HG03135 (cell line): ENCODE data around the gene ILRUN.
"Not testable (repeated sequence)": the region's sequence is repeated elsewhere in the genome, so short reads cannot be mapped to it uniquely, and the experiment has no call there.

Source experiments
- ATAC-seq: cut with Tn5 transposase; IDR thresholded peaks from one replicate; pipeline ENCODE4 v1.9.1; 2021; ENCODE audit warnings: mild to moderate bottlenecking, moderate library complexity; ENCODE audit not compliant: unreplicated experiment

ILRUN gene

DNA sequence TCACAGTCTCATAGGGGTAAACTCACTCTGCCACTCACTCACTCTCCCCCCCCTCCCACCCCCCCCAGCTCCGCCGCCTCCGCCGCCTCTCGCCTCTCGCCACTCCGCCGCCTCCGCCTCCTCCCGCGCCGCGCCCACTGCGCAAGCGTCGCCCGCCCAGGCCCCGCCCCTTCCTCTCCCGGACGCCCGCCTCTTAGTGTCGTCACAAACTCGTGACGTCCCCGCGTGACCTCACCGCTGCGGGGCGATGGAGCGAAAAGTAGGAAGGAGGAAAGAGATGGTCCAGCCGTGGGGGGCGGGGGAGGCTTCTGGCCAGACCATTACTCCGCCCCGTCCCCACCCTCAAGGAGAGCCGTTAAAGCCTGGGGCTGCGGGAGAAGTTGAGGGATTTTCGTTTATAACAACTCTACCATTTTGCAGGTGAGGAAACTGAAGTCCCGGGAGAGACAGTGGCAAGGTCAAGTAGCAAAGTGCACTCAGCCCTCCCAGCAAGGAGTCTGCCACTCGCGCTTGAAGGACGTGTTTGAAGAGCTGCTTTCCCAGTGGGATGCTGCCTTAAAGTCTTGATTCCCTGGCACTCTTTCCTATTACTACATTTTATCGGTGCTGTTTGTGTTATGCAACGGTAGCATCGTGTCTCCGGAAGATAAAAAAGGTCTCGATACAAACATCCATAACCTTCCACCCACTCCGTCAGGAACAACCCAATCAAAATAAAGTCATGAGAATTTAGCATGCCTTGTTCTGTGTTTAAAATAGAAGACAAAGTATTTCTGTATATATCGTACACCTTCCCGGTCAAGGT lies at the start of gene ILRUN:
TSS of gene ILRUN (minus strand) at position 29 of the 805 bp plus-strand sequence. CDS start 164 bp downstream, outside the sequence.
- peak; percentile 64 for ATAC-seq

DNA sequence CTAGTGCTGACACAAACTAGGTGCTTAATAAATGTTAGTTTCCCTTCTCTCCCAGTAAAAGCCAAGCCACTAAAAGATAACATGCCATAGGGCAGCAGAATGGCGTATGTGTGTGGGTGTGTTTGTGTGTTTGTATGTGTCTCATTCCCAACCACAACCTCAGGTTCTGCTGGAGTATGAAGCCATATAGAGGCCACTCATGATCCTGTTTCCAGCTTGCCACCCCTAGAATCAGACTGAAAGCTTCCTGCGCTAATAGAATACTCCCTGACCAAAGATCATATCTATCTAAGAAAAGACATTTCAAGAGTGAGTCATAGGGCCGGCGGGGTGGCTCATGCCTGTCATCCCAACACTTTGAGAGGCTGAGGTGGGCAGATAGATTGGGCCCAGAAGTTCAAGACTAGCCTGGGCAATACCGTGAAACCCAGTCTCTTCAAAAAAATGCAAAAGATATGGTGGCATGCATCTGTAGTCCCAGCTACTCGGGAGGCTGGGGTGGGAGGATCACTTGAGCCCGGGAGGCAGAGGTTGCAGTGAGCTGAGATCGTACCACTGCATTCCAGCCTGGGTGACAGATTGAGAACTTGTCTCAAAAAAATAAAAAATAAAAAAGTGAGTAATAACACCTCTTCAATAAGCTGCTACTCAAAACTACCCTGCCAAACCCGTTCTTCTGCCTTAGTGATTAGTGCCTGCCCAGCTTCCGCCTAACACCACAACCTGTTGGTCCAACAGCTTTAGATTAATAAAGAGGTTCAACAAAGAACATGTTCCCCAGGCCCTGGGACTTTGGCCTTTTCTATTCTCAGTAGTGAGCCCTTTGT lies 48.9 kb upstream of the ILRUN start:
- ATAC-seq: no peak

DNA sequence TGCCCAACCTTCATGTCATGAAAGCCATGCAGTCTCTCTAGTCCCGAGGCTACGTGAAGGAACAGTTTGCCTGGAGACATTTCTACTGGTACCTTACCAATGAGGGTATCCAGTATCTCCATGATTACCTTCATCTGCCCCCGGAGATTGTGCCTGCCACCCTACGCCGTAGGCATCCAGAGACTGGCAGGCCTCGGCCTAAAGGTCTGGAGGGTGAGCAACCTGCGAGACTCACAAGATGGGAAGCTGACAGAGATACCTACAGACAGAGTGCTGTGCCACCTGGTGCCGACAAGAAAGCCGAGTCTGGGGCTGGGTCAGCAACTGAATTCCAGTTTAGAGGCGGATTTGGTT lies 47.7 kb upstream of the ILRUN start:
- ATAC-seq: not testable (repeated sequence)

DNA sequence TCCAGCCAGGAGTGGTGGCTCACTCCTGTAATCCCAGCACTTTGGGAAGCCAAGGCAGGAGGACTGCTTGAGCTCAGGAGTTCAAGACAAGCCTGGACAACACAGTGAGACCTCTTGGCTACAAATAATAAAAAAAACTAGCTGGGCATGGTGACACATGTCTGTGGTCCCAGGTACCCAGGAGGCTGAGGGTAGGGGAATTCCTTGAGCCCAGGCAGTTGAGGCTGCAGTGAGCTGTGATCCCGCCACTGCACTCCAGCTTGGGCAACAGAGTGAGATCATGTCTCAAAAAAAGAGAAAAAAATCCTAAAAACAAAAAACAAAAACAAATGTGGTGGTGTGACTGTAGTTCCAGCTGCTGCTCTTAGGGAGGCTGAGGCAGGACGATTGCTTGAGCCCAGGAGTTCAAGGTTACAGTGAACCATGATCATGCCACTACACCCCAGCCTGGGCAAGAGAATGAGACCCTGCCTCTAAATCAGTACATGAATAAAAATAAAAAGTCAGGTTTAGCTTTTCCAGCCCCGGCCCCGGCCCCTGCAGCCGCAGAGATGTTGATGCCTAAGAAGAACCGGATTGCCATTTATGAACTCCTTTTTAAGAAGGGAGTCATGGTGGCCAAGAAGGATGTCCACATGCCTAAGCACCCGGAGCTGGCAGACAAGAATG lies 47.2 kb upstream of the ILRUN start:
- no peak for ATAC-seq

DNA sequence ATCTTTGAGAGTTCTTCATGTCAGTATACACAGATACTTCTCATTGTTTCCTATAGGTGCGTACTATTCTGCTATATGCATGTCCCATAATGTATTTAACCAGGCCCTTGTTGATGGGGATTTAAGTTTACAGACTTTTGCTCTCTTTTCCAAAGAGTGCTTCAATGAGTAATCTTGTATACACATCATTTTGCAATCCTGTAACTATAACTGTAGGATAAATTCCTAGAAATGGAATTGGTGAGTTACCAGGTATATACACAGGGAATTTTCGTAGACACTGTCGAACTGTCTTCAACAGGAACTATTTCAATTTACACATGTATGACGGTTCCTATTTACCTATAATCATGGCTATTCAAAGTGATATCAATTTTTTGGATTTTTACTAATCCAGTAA lies 45.5 kb upstream of the ILRUN start:
- ATAC-seq: no peak

DNA sequence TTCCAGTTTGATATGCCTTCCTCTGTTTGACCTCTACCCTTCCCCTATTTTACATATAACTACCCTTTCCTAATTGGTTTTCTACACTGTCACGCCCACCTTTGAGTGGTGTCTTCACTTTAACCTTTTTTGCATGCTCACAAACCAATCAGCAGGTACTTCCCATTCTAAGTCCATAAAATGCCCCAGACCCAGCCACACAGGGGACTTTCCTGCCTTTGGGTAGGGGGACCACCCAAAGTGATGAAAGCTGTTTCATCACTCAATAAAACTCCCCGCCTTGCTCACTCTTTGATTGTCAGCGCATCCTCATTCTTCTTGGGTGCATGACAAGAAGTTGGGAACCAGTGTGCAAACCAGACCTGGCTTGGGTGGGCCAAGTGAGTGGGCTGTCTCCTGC lies 40.3 kb upstream of the ILRUN start:
- ATAC-seq: no peak

DNA sequence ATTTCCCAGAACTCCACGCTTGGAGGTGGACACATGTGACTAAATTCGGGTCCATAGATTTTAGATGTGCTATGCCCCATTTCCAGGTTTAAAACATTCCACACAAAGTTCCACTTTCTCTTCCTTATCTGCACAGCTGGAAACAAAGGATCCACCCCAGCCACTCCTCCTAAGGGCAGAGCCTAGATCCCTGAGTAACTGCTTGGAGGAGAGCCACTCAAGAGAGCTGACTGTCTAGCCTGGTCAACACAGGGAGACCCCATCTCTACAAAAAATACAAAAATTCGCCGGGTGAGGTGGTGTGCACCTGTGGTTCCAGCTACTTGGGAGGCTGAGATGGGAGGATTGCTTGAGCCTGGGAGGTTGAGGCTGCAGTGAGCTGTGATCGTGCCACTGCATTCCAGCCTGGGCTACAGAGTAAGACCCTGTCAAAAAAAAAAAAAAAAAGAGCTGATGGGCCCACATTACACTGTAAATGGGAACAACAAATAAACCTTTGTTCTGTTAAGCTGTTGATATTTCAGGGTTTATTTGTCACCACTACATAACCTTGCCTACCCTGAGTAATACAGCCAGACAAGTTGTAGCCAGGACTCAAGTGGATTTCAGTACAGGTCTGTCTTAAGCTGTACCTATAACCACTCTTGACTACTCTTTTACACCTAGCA lies 35.0 kb upstream of the ILRUN start:
- ATAC-seq: no peak

DNA sequence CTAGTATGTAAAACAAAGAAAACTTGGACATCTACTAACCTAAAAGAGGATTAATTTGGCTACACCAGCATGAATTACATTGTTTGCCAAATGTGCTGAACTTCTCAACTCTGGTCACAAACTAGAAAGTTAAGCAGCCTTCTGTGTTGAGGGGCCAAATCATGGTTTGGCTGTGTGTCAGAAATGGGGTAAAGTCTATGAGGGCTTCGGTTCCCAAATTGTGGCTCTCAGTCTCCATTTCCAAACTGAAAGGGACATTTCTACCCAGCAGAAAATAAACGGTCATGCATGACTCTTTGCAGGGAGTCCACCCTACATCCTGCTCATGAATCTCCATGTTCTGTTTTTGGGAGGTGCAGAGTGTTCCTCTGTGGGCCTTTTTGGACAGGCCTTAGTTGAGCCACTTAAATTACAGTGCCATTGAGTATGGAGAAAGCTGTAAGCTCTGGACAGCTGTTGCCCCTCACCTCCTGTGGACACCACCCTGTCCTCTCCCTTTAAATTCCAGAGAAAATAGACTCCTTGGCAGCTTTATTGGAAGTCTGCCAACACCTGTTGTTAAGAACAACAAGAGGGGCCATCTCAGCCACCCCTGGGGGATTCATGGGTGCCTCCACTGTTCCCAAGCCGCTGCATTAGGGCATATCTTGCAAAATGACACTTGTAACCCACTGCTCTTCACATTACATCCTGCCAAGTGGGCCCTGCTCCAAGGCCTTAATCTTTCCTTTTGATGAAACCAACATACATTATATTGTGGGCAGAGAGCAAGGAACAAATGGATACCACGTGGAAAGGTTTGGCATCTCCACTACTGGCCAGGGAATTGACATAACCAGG lies 33.3 kb upstream of the ILRUN start:
- ATAC-seq: no peak

DNA sequence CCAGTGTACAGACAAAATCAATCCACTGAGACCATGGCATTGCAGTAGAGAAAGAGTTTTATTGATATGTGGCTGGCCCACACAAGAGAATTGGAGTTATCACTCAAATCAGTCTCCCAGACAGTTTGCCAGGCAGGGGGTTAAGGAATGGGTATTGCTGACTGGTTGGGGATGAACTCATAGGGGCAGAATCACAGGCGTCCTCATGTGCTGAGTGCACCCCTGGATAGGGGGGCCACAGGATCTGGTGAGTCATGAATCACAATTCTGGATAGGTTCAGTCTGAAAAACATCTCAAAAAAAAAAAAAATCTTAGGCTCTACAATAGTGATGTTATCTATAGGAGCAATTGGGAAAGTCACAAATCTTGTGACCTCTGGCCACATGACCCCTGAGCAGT lies 29.5 kb upstream of the ILRUN start:
- no peak for ATAC-seq

DNA sequence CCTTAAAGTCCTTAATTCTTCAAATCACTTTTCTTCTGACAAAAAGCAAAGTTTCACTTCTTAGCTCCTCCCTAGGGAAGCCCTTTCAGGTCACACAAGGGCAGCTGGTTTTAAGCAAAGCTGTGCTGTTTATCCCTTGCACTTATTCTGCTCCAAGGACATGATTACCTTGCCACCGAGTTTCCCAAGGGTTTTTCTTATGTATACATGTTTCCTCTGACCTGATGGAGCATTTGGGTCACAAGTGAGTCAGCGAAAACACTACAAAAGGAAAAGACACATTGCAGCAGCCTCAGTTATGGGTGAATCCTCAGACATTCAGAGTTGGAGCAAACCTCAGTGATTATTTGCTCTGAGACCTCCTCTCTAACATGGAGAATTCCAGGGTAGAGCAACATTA lies 26.6 kb upstream of the ILRUN start:
- no peak for ATAC-seq

DNA sequence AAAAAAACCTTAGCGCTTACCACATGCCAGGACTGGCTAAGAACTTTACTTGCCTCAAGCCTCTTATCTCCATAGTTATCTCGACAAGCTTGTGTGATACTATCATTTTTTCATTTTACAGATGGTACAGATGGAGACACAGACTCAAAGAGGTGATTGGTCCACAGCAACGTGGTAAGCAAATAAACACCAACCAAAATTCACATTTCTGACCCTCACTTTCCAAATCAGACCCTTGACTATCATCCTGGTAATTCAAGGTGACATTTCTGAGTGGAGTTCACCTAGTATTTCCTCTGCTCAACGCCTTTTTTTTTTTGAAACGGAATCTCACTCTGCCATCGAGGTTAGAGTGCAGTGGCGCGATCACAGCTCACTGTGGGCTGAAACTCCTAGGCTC lies 25.9 kb upstream of the ILRUN start:
- ATAC-seq: no peak

DNA sequence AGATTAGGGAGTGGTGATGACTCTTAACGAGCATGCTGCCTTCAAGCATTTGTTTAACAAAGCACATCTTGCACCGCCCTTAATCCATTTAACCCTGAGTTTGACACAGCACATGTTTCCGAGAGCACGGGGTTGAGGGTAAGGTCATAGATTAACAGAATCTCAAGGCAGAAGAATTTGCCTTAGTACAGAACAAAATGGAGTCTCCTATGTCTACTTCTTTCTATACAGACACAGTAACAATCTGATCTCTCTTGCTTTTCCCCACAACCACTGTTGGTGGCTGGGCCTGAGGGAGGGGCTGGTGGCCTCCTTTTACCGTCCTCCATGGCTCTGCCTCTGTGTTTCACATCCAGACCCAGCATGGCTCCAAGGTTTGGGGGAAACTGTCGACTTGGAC lies 23.6 kb upstream of the ILRUN start:
- not testable (repeated sequence) for ATAC-seq

DNA sequence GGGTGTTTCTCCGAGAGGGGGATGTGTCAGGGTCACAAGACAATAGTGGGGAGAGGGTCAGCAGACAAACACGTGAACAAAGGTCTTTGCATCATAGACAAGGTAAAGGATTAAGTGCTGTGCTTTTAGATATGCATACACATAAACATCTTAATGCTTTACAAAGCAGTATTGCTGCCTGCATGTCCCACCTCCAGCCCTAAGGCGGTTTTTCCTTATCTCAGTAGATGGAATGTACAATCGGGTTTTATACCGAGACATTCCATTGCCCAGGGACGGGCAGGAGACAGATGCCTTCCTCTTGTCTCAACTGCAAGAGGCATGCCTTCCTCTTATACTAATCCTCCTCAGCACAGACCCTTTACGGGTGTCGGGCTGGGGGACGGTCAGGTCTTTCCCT lies 23.1 kb upstream of the ILRUN start:
- not testable (repeated sequence) for ATAC-seq

DNA sequence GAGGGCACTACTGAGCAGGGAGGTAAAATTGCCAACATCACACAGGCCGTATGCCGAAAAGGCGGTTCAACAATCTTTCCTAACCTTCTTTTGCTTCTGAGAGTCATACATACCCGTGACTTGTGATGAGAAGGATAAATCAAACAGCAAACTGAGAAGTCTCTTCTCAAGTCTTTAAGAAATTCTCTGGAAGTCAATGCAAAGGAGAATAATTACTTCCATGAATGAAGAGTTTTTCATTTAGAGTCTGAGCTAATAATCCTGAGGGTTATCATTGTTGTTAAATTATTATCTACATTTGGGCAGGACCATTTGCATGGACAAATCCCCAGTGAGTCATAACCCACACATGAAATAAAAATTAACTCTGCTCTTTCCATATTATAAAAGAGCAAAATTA lies 22.4 kb upstream of the ILRUN start:
- ATAC-seq: no peak

DNA sequence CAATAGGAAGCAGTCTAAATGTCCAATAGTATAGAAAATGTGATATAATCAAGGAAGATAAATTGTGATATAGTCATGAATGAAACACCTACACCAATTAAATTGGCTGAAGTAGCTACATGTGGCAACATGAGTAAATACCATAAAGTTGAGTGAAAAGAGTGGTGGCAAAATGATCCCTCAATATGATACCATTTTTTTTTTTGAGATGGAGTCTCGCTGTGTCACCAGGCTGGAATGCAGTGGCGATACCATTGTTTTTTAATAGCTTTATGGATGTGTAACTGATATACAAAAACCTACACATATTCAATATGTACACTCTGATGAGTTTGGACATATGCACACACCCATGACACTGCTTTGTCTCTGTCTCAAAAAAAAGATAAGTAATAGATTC lies 20.9 kb upstream of the ILRUN start:
- no peak for ATAC-seq

DNA sequence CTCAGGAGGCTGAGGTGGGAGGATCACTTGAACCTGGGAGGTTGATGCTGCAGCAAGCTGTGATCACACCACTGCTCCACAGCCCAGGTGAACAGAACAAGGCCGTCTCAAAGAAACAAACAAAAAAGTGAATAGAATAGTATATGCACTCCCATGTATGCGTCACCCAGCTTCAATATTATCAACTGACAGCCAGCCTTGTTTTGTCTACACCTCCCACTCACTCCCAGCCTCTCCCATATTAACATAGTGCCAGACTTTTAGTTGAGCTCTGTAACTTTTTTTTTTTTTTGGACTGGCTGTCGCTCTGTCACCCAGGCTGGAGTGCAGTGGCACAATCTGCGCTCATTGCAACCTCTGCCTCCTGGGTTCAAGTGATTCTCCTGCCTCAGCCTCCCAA lies 18.1 kb upstream of the ILRUN start:
- no peak for ATAC-seq

DNA sequence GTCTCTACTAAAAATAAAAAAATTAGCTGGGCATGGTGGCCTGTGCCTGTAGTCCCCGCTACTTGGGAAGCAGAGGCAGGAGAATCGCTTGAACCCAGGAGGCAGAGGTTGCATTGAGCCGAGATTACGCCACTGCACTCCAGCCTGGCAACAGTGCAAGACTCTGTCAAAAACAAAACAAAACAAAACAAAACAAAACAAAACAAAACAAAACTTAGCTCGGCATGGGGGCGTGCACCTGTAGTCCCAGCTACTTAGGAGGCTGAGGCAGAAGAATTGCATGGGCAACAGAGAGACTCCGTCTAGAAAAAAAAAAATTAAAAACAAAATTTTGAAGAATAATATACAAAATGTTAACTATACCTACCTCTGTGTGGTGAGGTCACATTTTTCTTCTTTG lies 16.3 kb upstream of the ILRUN start:
- not testable (repeated sequence) for ATAC-seq

DNA sequence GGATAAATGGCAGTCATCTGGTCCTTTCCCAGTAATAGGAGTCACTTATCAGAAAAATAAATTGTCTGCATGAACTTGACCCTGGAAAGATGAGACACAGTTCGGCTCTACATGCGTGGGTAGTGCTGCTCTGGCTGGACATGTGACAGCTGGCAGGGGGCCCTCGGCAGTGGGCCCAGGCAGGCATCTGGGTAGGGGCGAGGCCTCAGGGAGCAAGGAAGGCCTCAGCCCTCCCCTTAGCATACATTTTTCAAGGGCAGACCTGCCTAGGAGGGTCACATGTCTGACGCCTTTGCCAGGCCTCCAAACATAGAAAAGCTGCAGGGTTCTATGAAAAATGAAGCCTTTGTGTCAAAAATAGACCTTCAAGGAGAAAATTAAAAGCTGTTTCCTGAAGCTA lies 12.8 kb upstream of the ILRUN start:
- no peak for ATAC-seq

DNA sequence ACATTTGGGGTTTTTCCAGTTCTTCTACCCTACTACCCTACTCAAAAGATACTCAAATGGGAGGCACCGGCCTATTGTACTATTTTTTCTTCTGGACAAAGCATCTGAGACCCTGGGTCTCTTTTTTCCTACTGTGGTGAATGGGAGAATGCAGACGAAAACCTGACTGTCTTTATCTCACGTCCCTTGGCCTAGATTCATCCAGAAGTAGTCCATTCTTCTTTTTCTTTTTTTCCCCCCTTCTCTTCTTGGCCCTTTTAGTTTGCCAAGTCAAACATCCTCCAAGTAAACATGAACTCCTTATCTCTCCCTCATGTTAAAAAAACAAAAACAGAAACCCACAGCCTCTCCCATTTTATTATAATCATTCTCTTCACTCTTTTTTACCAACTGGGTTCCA lies 8.7 kb upstream of the ILRUN start:
- ATAC-seq: no peak

DNA sequence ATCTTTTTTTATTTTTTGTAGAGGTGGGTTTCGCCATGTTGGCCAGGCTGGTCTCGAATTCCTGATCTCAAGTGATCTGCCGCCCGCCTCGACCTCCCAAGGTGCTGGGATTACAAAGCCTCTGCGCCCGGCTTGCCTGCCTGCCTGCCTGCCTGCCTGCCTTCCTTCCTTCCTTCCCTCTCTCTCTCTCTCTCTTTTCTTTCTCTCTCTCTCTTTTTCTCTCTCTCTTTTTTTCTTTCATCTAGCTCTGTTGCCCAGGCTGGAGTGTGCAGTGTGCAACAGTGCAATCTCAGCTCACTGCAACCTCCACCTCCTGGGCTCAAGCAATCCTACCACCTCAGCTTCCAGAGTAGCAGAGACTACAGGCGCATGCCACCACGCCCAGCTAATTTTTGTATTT lies 4.6 kb upstream of the ILRUN start:
- no peak for ATAC-seq
